ENCODE results near the gene RAB30. TPM values are rescaled to one million over a fixed set of nuclear protein-coding genes. Genes with fewer than 3 reads are reported as not detected.
A peak's percentile ranks its signal among the peaks of the same experiment; 100 is the strongest.

Gene RAB30
- total and polyA plus RNA-seq, 9 donors = 6.8 to 30.4 (median 22.7) TPM

- H3K27ac ChIP-seq = peak overlapping the region in 1 of 2 donors; percentile 60
- WGBS, 3 donors = 4 to 10% (median 5%) methylated on average over 6 of the region's 6 CpGs
- DNase-seq = peak; percentile 52 to 68 (median 56)
- H3K4me1 ChIP-seq (ENCODE audit: insufficient read depth) = peaks cover 12% of the 10 kb centered on the region
- peak overlapping the region; percentile 18 for H3K4me3 ChIP-seq
- intact Hi-C loops (cut with DNase I) = loop anchor here in 1 of 4 donors (5.0 kb wide), 1 partner anchor 38 kb away; the partner anchor contains the start of gene RAB30
- H3K36me3 ChIP-seq = no peaks in the 10 kb centered on the region
- no peaks in the 10 kb centered on the region for H3K9me3 ChIP-seq
- H3K27me3 ChIP-seq = no peaks in the 10 kb centered on the region
- TF ChIP-seq CTCF (IDR thresholded peaks at IDR 0.05) (no peak), POLR2A (IDR thresholded peaks at IDR 0.05) (no peak), EP300 (IDR thresholded peaks at IDR 0.05) (no peak)
Observed at GRCh38 chr11:83033972-83034672, 37.6 kb downstream of the RAB30 start.

- no peak for DNase-seq
- Histone ChIP-seq H3K36me3 (no peaks in the 10 kb centered on the region), H3K4me3 (no peak overlapping the region), H3K4me1 (ENCODE audit: insufficient read depth) (peaks cover 12% of the 10 kb centered on the region), H3K27me3 (no peaks in the 10 kb centered on the region), H3K27ac (peak overlapping the region in 1 of 2 donors; percentile 39), H3K9me3 (no peaks in the 10 kb centered on the region)
- WGBS, 3 donors = 10 to 15% (median 10%) methylated on average over 1 of the region's 1 CpG
- TF ChIP-seq POLR2A (IDR thresholded peaks at IDR 0.05) = no peak
- no peak for TF ChIP-seq EP300 (IDR thresholded peaks at IDR 0.05)
- no peak for TF ChIP-seq CTCF (IDR thresholded peaks at IDR 0.05)
- intact Hi-C loops (cut with DNase I) = loop anchor here in 1 of 4 donors (5.0 kb wide), 1 partner anchor 39 kb away; the partner anchor contains the start of gene RAB30
Observed at GRCh38 chr11:83033371-83033770, 38.3 kb downstream of the RAB30 start.

- Histone ChIP-seq H3K27ac (no peak overlapping the region), H3K27me3 (no peaks in the 10 kb centered on the region), H3K9me3 (no peaks in the 10 kb centered on the region), H3K4me3 (no peak overlapping the region), H3K4me1 (ENCODE audit: insufficient read depth) (peaks cover 14% of the 10 kb centered on the region), H3K36me3 (no peaks in the 10 kb centered on the region)
- intact Hi-C loops (cut with DNase I) = loop anchor here in 1 of 4 donors (5.0 kb wide), 1 partner anchor 41 kb away; the partner anchor contains the start of gene RAB30
- DNase-seq = no peak
- WGBS, 3 donors = 91 to 95% (median 94%) methylated on average over 4 of the region's 4 CpGs
- TF ChIP-seq EP300 (IDR thresholded peaks at IDR 0.05) (no peak), POLR2A (IDR thresholded peaks at IDR 0.05) (no peak), CTCF (IDR thresholded peaks at IDR 0.05) (no peak)
Observed at GRCh38 chr11:83031127-83031526, 40.6 kb downstream of the RAB30 start.

- 89 to 95% (median 92%) methylated on average over 2 of the region's 2 CpGs for WGBS, 3 donors
- no peak for TF ChIP-seq CTCF (IDR thresholded peaks at IDR 0.05)
- TF ChIP-seq EP300 (IDR thresholded peaks at IDR 0.05) = no peak
- no peak for TF ChIP-seq POLR2A (IDR thresholded peaks at IDR 0.05)
- H3K4me1 ChIP-seq (ENCODE audit: insufficient read depth) = peaks cover 13% of the 10 kb centered on the region
- no peak overlapping the region for H3K4me3 ChIP-seq
- H3K9me3 ChIP-seq = no peaks in the 10 kb centered on the region
- no peaks in the 10 kb centered on the region for H3K27me3 ChIP-seq
- no peak overlapping the region for H3K27ac ChIP-seq
- DNase-seq = no peak
- H3K36me3 ChIP-seq = no peaks in the 10 kb centered on the region
- intact Hi-C loops (cut with DNase I) = no loop called here
Observed at GRCh38 chr11:83027794-83028193, 43.9 kb downstream of the RAB30 start.
